PC-3 (cell line): Measurements from ENCODE around the gene ZNF689.

Source experiments
- CTCF ChIP-seq: fragments of 300-600 bp; sonication (generic); conservative IDR thresholded peaks from 2 replicates; pipeline ENCODE4 v1.5.1; 2017; ENCODE audit warnings: antibody characterized with exemption, low read depth, mild to moderate bottlenecking, low read length
- EZH2phosphoT487 ChIP-seq: fragments of 300-600 bp; sonication (generic); IDR thresholded peaks from 2 replicates; pipeline ENCODE4 v1.6.1; 2018; ENCODE audit warnings: mild to moderate bottlenecking, antibody characterized with exemption, low read length, borderline replicate concordance

- TF ChIP-seq CTCF (no peak), EZH2phosphoT487 (no peak)
Observed at GRCh38 chr16:30622455-30623032, 12.4 kb upstream of the ZNF689 start.
